Panc1 (cell line): ENCODE data around the gene GUCY1A2.

Experiments
- POLR2AphosphoS5 ChIP-seq: IDR thresholded peaks from 2 replicates; pipeline ENCODE4 v1.6.1; 2012; ENCODE audit warnings: mild to moderate bottlenecking, low read depth, low read length, moderate library complexity
- TF ChIP-seq, protein P1 (sequence below): fragments of 450-650 bp; IDR thresholded peaks from 2 replicates; pipeline ENCODE4 v1.5.1; 2017; ENCODE audit warnings: mild to moderate bottlenecking

DNA sequence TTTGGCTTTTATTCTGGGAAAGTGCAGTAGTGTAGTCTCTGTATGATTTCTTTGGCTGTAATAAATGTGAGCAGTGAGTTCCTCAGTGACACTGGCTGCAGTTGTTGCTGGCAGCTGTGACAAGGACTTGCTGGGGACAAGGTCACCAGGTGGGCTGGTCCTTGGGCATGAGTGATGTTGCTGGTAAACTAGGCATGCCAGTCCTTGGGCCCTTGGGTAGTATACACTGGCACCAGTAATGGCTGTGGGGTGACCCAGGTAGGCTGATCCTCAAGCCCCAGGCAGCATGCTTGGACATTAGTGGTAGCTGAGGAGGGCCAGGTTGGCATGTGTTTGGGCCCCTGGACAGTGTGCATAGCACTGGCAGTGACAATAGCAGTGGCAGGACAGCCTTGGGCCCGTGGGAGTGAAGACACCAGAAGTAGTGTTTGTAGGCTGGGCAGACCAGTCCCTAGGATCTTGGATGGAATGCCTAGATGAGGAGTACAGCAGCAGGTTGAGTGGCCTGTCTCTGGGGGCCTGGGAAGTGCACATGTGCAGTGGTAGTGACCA is 164.3 kb downstream of the GUCY1A2 start:
- TF ChIP-seq, protein P1, sequence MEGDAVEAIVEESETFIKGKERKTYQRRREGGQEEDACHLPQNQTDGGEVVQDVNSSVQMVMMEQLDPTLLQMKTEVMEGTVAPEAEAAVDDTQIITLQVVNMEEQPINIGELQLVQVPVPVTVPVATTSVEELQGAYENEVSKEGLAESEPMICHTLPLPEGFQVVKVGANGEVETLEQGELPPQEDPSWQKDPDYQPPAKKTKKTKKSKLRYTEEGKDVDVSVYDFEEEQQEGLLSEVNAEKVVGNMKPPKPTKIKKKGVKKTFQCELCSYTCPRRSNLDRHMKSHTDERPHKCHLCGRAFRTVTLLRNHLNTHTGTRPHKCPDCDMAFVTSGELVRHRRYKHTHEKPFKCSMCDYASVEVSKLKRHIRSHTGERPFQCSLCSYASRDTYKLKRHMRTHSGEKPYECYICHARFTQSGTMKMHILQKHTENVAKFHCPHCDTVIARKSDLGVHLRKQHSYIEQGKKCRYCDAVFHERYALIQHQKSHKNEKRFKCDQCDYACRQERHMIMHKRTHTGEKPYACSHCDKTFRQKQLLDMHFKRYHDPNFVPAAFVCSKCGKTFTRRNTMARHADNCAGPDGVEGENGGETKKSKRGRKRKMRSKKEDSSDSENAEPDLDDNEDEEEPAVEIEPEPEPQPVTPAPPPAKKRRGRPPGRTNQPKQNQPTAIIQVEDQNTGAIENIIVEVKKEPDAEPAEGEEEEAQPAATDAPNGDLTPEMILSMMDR, result no peak
- no peak for TF ChIP-seq POLR2AphosphoS5
